ENCODE measurements around the gene VPS37D.

The VPS37D gene

DNA sequence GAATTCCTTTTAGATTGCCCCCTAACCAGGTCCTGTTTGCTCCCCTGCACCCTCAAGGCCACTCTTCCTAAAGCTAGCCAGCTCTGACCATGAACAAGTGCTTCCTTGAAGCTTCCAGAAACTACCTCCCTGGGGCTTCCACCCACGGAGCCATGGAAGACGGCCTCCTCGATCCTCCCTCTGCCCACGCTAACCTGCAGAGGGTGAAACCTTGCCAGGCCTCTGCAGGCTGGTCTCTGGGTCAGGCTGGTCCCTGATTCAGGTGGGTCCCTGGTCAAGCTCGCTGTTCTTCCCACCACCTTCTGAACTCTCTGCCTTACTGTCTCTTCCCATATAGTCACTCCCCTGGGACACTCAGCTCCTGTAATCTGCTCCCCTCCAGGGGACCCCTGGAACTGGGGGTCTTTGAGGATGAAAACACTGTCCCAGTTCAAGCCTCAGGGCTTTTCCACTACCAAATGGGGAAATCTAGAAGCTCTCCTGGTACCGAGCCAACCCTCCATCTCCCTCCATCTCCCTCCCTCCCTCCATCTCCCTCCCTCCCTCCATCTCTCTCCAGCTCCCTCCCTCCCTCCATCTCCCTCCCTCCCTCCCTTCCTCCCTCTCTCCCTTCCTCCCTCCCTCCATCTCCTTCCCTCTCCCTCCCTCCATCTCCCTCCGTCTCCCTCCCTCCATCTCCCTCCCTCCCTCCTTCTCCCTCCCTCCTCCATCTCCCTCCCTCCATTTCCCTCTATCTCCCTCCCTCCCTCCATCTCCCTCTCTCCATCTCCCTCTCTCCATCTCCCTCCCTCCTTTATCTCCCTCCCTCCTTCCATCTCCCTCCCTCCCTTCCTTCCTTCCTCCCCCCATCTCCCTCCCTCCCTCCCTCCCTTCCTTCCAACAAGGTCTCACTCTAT is 46.2 kb upstream of the VPS37D start:
- Histone ChIP-seq H2BK5ac (ENCODE audit: low read length) (peak overlapping the region; percentile 39), H3K9ac (ENCODE audit: low read depth, low read length, poor library complexity) (no peak overlapping the region), H4K91ac (ENCODE audit: low read depth, low read length, poor library complexity) (no peak overlapping the region), H2BK12ac (ENCODE audit: low read length) (no peak overlapping the region), H3K9me3 (replicated peaks in 1 of 2; ENCODE audit: control insufficient read depth in 2 of 2, insufficient read depth in 1 of 2, low read depth in 1 of 2, low read length in 2 of 2) (no peaks in the 10 kb centered on the region), H3K4me1 (ENCODE audit: control insufficient read depth in 2 of 2, insufficient read depth in 1 of 2, low read depth in 1 of 2, low read length in 2 of 2) (peaks cover 7 to 10% of the 10 kb centered on the region in 2 donors), H2AFZ (ENCODE audit: low read length) (no peak overlapping the region), H3K18ac (ENCODE audit: low read length) (peak overlapping the region; percentile 35), H3K36me3 (replicated peaks in 1 of 2; ENCODE audit: control insufficient read depth in 2 of 2, insufficient read depth in 2 of 2, low read length in 2 of 2) (no peaks in the 10 kb centered on the region), H2AK5ac (ENCODE audit: low read depth, low read length) (peak overlapping the region; percentile 86), H4K8ac (ENCODE audit: low read depth, low read length) (no peak overlapping the region), H3K14ac (ENCODE audit: low read length) (no peak overlapping the region), H3K4me2 (ENCODE audit: insufficient read depth, low read length, poor library complexity, severe bottlenecking) (no peak overlapping the region), H3K4me3 (ENCODE audit: low read length in 2 of 2) (no peak overlapping the region), H3K23ac (ENCODE audit: low read depth, low read length, poor library complexity) (no peak overlapping the region), H3K4ac (ENCODE audit: low read length) (no peak overlapping the region), H2BK15ac (ENCODE audit: low read length) (peak overlapping the region; percentile 45), H3K27me3 (ENCODE audit: control insufficient read depth in 3 of 3, insufficient read depth in 3 of 3, low read depth in 1 of 3, low read length in 3 of 3) (peaks cover 15 to 49% (median 29%) of the 10 kb centered on the region in 3 experiments), H3K79me1 (ENCODE audit: low read depth, low read length) (peaks cover 5% of the 10 kb centered on the region), H3K27ac (replicated peaks; ENCODE audit: low read length) (no peak overlapping the region), H2BK120ac (ENCODE audit: low read depth, low read length) (no peak overlapping the region)
- 100% methylated on average over 1 of the region's 7 CpGs; no CpG with 5 or more reads in 1 of the 2 donors for WGBS, 2 donors (ENCODE audit: extremely low coverage in 2 of 2, insufficient read length in 2 of 2, insufficient replicate concordance in 1 of 2)
- DNase-seq (ENCODE audit: low spot score): no peak

DNA sequence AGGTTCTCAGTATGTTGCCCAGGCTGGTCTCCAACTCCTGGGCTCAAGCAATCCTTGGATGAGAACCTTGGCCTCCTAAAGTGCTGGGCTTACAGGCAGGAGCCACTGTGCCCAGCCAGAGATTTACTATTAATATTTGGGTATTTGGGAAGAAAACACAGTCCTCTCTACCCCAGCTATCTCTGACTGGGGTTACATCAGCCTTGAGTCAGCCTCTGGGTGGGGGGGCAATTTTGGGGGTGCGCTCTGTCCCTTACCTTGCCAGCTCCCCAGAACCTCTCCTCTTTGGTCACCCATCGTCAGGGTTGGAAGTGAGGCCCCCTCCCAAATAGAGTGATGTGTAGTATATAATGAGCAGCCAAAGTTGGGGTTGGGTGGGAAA is 45.1 kb upstream of the VPS37D start:
- Histone ChIP-seq H4K8ac (ENCODE audit: low read depth, low read length) (no peak overlapping the region), H2BK5ac (ENCODE audit: low read length) (no peak overlapping the region), H3K27ac (replicated peaks; ENCODE audit: low read length) (no peak overlapping the region), H3K27me3 (ENCODE audit: control insufficient read depth in 3 of 3, insufficient read depth in 3 of 3, low read depth in 1 of 3, low read length in 3 of 3) (peaks cover 15 to 58% (median 31%) of the 10 kb centered on the region in 3 experiments), H2BK12ac (ENCODE audit: low read length) (no peak overlapping the region), H4K91ac (ENCODE audit: low read depth, low read length, poor library complexity) (no peak overlapping the region), H2BK120ac (ENCODE audit: low read depth, low read length) (no peak overlapping the region), H3K9me3 (replicated peaks in 1 of 2; ENCODE audit: control insufficient read depth in 2 of 2, insufficient read depth in 1 of 2, low read depth in 1 of 2, low read length in 2 of 2) (no peaks in the 10 kb centered on the region), H3K36me3 (replicated peaks in 1 of 2; ENCODE audit: control insufficient read depth in 2 of 2, insufficient read depth in 2 of 2, low read length in 2 of 2) (no peaks in the 10 kb centered on the region), H2AK5ac (ENCODE audit: low read depth, low read length) (no peak overlapping the region), H3K4me1 (ENCODE audit: control insufficient read depth in 2 of 2, insufficient read depth in 1 of 2, low read depth in 1 of 2, low read length in 2 of 2) (peaks cover 10 to 11% of the 10 kb centered on the region in 2 donors), H2BK15ac (ENCODE audit: low read length) (no peak overlapping the region), H3K79me1 (ENCODE audit: low read depth, low read length) (peaks cover 5% of the 10 kb centered on the region), H2AFZ (ENCODE audit: low read length) (no peak overlapping the region), H3K4me3 (ENCODE audit: low read length in 2 of 2) (no peak overlapping the region), H3K23ac (ENCODE audit: low read depth, low read length, poor library complexity) (no peak overlapping the region), H3K9ac (ENCODE audit: low read depth, low read length, poor library complexity) (no peak overlapping the region), H3K18ac (ENCODE audit: low read length) (no peak overlapping the region), H3K4me2 (ENCODE audit: insufficient read depth, low read length, poor library complexity, severe bottlenecking) (no peak overlapping the region), H3K14ac (ENCODE audit: low read length) (no peak overlapping the region), H3K4ac (ENCODE audit: low read length) (no peak overlapping the region)
- DNase-seq (ENCODE audit: low spot score): no peak
- no CpG with 5 or more reads among the region's 2 CpGs for WGBS, 2 donors (ENCODE audit: extremely low coverage in 2 of 2, insufficient read length in 2 of 2, insufficient replicate concordance in 1 of 2)

DNA sequence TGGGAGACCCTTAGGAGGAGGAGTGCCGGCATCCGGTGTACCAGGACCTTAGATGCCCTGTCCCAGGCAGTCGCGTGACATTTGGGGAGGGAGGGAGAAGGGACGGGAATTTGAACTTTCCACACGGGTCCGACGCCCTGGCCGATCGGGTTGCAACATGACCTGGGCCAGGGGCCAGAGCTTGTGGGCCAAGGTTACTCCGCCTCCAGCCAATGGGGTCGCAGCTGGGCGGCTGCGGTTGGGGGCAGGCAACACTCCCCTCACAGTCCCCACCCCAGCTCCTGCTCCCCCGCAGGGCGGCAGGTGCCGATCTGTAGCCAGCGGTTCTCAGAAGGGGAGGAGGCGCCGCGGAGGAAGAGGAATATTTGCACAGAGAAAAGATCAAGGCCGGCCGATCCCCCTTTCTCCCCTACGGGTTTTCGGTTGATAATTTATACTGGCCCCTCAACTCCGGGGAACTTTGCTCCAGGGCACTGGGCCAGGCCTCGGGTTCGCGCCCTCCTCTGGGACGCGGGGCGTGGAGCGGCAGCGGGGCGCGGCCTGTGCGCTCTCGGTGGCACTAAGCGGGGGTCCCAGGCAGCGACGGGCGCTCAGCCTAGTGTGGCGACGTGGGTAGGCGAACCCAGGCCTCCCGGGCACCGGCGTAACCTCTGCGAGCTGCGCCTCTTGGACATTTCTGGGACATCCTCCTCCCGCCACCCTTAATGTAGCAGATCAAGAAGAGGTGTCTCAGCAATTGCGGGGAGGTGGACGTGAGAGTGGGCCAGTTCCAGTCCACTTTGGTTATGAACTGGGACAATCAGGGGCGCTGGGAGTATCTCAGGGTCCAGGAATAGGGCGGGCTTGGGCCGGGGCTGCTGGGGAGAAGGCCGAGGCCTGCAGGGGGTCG is 44.5 kb upstream of the VPS37D start:
- peaks cover 15 to 64% (median 31%) of the 10 kb centered on the region in 3 experiments for H3K27me3 ChIP-seq (ENCODE audit: control insufficient read depth in 3 of 3, insufficient read depth in 3 of 3, low read depth in 1 of 3, low read length in 3 of 3)

More for the DNA sequence above, 44.5 kb upstream of the VPS37D start:
- H2BK12ac ChIP-seq (ENCODE audit: low read length): no peak overlapping the region
- H4K8ac ChIP-seq (ENCODE audit: low read depth, low read length): no peak overlapping the region
- no CpG with 5 or more reads among the region's 58 CpGs for WGBS, 2 donors (ENCODE audit: extremely low coverage in 2 of 2, insufficient read length in 2 of 2, insufficient replicate concordance in 1 of 2)
- no peaks in the 10 kb centered on the region for H3K9me3 ChIP-seq (replicated peaks in 1 of 2; ENCODE audit: control insufficient read depth in 2 of 2, insufficient read depth in 1 of 2, low read depth in 1 of 2, low read length in 2 of 2)
- no peak overlapping the region for H3K4ac ChIP-seq (ENCODE audit: low read length)
- H3K27ac ChIP-seq (replicated peaks; ENCODE audit: low read length): no peak overlapping the region
- no peak for DNase-seq (ENCODE audit: low spot score)
- peak overlapping the region; percentile 53 for H2AK5ac ChIP-seq (ENCODE audit: low read depth, low read length)
- H3K4me2 ChIP-seq (ENCODE audit: insufficient read depth, low read length, poor library complexity, severe bottlenecking): peak overlapping the region; percentile 97
- no peak overlapping the region for H3K4me3 ChIP-seq (ENCODE audit: low read length in 2 of 2)
- H3K9ac ChIP-seq (ENCODE audit: low read depth, low read length, poor library complexity): no peak overlapping the region
- H3K23ac ChIP-seq (ENCODE audit: low read depth, low read length, poor library complexity): peak overlapping the region; percentile 80
- H2AFZ ChIP-seq (ENCODE audit: low read length): peak overlapping the region; percentile 99
- peak overlapping the region; percentile 92 for H3K18ac ChIP-seq (ENCODE audit: low read length)
- no peak overlapping the region for H2BK5ac ChIP-seq (ENCODE audit: low read length)
- H3K14ac ChIP-seq (ENCODE audit: low read length): peak overlapping the region; percentile 79
- H4K91ac ChIP-seq (ENCODE audit: low read depth, low read length, poor library complexity): no peak overlapping the region
- H3K4me1 ChIP-seq (ENCODE audit: control insufficient read depth in 2 of 2, insufficient read depth in 1 of 2, low read depth in 1 of 2, low read length in 2 of 2): peaks cover 10 to 11% of the 10 kb centered on the region in 2 donors
- no peaks in the 10 kb centered on the region for H3K36me3 ChIP-seq (replicated peaks in 1 of 2; ENCODE audit: control insufficient read depth in 2 of 2, insufficient read depth in 2 of 2, low read length in 2 of 2)
- peak overlapping the region; percentile 13 for H2BK120ac ChIP-seq (ENCODE audit: low read depth, low read length)
- peaks cover 5% of the 10 kb centered on the region for H3K79me1 ChIP-seq (ENCODE audit: low read depth, low read length)
- peak overlapping the region; percentile 100 for H2BK15ac ChIP-seq (ENCODE audit: low read length)
